ENCODE results near the gene ARID3B. TPM values are rescaled to one million over a fixed set of nuclear protein-coding genes. Genes with fewer than 3 reads are reported as not detected.

Gene ARID3B
- total and polyA plus RNA-seq, 2 of the 4 experiments (the other 2 are of a cell fraction), result 2.5 to 5.0 TPM

DNA sequence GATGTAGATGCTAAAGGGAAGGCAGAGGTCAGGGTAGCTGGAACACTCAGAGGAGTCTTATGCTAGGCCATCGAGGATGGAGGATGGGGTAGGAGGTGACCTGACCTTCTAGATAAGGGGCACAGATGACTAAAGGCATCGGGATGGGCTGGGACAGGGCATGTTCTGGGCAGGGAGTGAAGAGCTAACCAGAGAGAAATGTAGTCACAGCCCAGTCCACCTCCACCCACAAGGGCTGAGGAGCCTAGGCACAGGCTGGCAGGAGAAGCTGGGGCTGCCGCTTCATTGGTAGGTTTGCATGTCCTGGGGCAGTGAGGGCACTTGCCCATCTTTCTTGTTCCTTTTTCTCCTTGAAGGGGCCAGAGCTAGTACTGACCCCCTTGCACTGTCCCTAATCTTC, 87.2 kb downstream of the ARID3B start:
- TF ChIP-seq SMC3 (IDR thresholded peaks at IDR 0.05; ENCODE audit: low read depth, low read length) (no peak), RCOR1 (IDR thresholded peaks at IDR 0.05; ENCODE audit: insufficient replicate concordance, low read length) (no peak), CHD1 (IDR thresholded peaks at IDR 0.05; ENCODE audit: low read depth, low read length) (no peak), MXI1 (IDR thresholded peaks at IDR 0.05; ENCODE audit: borderline replicate concordance, low read depth, low read length) (no peak), RAD21 (IDR thresholded peaks at IDR 0.05; ENCODE audit: low read length) (no peak), FOS (IDR thresholded peaks at IDR 0.05; ENCODE audit: low read depth, low read length) (no peak), POLR2A (IDR thresholded peaks at IDR 0.05; ENCODE audit: low read depth, low read length) (no peak), BHLHE40 (IDR thresholded peaks at IDR 0.05; ENCODE audit: low read depth, low read length) (no peak)
- TF ChIP-seq, protein P1, sequence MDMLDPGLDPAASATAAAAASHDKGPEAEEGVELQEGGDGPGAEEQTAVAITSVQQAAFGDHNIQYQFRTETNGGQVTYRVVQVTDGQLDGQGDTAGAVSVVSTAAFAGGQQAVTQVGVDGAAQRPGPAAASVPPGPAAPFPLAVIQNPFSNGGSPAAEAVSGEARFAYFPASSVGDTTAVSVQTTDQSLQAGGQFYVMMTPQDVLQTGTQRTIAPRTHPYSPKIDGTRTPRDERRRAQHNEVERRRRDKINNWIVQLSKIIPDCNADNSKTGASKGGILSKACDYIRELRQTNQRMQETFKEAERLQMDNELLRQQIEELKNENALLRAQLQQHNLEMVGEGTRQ (IDR thresholded peaks at IDR 0.05; ENCODE audit: low read depth, low read length), result no peak
- H3K27ac ChIP-seq (ENCODE audit: insufficient read depth, low read length), result no peak overlapping the region
- no peak overlapping the region for H2AK5ac ChIP-seq (ENCODE audit: low read depth, low read length)
- H3K4me2 ChIP-seq (ENCODE audit: low read depth, low read length), result no peak overlapping the region
- no peak overlapping the region for H2AFZ ChIP-seq (replicated peaks; ENCODE audit: low read length, poor library complexity)
- H2AK9ac ChIP-seq (replicated peaks; ENCODE audit: low read depth, low read length, poor library complexity), result no peak overlapping the region
- no peak overlapping the region for H2BK20ac ChIP-seq (ENCODE audit: low read depth, low read length)
- H2BK120ac ChIP-seq (ENCODE audit: low read depth, low read length), result no peak overlapping the region
- H3K14ac ChIP-seq (replicated peaks; ENCODE audit: low read depth, low read length), result no peak overlapping the region
- H3K4me3 ChIP-seq (ENCODE audit: insufficient read depth, low read depth, low read length), result no peak overlapping the region
- no peak overlapping the region for H3K4ac ChIP-seq (ENCODE audit: low read depth, low read length)
- H3K27me3 ChIP-seq (ENCODE audit: control insufficient read depth, insufficient read depth, low read length), result no peaks in the 10 kb centered on the region
- H4K5ac ChIP-seq (ENCODE audit: low read depth, low read length), result no peak overlapping the region
- intact Hi-C loops (cut with micrococcal nuclease) (no loop called here), dilution Hi-C loops (cut with HindIII; ENCODE audit: low sequenced_read_pairs, unreplicated experiment) (no loop called here), in situ Hi-C loops (cut with MboI; ENCODE audit: low sequenced_read_pairs) (no loop called here)
- ChIA-PET POLR2A (ENCODE audit: unreplicated experiment) (no interaction called here), CTCF (interaction anchor here (0.6 kb wide), 1 partner anchor 131 kb away, joined by 3 read pairs; no protein-coding TSS in a partner anchor)
- H3K36me3 ChIP-seq (ENCODE audit: control insufficient read depth, insufficient read depth, low read length), result peaks cover 93% of the 10 kb centered on the region
- H3K23ac ChIP-seq (ENCODE audit: low read depth, low read length), result no peak overlapping the region
- no peak for ATAC-seq (ENCODE audit: low read depth)
- no peak overlapping the region for H3K9ac ChIP-seq (ENCODE audit: low read depth, low read length)
- H2BK15ac ChIP-seq (ENCODE audit: low read depth, low read length), result no peak overlapping the region
- no peak for DNase-seq
- H3K18ac ChIP-seq (ENCODE audit: low read depth, low read length), result no peak overlapping the region
- no peak overlapping the region for H3K56ac ChIP-seq (ENCODE audit: extremely low read depth, insufficient read depth, low read length)
- no peaks in the 10 kb centered on the region for H3K9me1 ChIP-seq (ENCODE audit: insufficient read depth, low read length)
- no peak overlapping the region for H4K91ac ChIP-seq (ENCODE audit: insufficient read depth, low read depth, low read length)
- no peaks in the 10 kb centered on the region for H3K9me3 ChIP-seq (ENCODE audit: control insufficient read depth, insufficient read depth, low read length)
- no peak overlapping the region for H2BK5ac ChIP-seq (ENCODE audit: low read depth, low read length, poor library complexity, severe bottlenecking)
- peaks cover 5 to 39% of the 10 kb centered on the region in 2 experiments for H3K79me1 ChIP-seq (ENCODE audit: low read depth in 1 of 2, low read length in 2 of 2)
- peaks cover 70% of the 10 kb centered on the region for H4K20me1 ChIP-seq (ENCODE audit: insufficient read depth, low read length)
- BruUV-seq (replicated peaks), result no TSS peak
- no peaks in the 10 kb centered on the region for H3K4me1 ChIP-seq (ENCODE audit: control insufficient read depth, insufficient read depth, low read length)
- 80% methylated on average over 1 of the region's 3 CpGs; no CpG with 5 or more reads in 1 of the 2 experiments for WGBS, 2 experiments (ENCODE audit: extremely low coverage in 2 of 2, insufficient read length in 1 of 2)
- H4K8ac ChIP-seq (ENCODE audit: low read depth in 2 of 2, low read length in 2 of 2), result no peak overlapping the region

All from IMR-90 (cell line).